Tibial artery (tissue), 4 donors: Measurements from ENCODE around the gene SLC25A21.

Source experiments
- DNase-seq, 2 donors: peaks; one replicate each; pipeline ENCODE4 v3.0.0-alpha.2; 2019
- H3K27ac ChIP-seq, 2 donors: fragments of 200-600 bp; sonication (generic) in 1 of 2; 1 replicate in 1 of 2; 2 replicates in 1 of 2; pipeline ENCODE4 v1.5.1; 2018 to 2019; ENCODE audit warnings: mild to moderate bottlenecking in 1 of 2
- H3K27me3 ChIP-seq, 2 donors: fragments of 200-600 bp; sonication (generic) in 1 of 2; one replicate each; pipeline versions ENCODE4 v1.5.1 to v1.6.0; 2016 to 2019
- H3K36me3 ChIP-seq, 3 donors: fragments of 200-600 bp; sonication (generic) in 2 of 3; one replicate each; pipeline ENCODE4 v1.5.1; 2016 to 2019; ENCODE audit warnings: mild to moderate bottlenecking in 2 of 3
- H3K4me1 ChIP-seq, 4 donors: fragments of 200-600 bp; sonication (generic) in 2 of 4; 1 replicate in 3 of 4; 2 replicates in 1 of 4; pipeline ENCODE4 v1.5.1; 2016 to 2019
- H3K4me3 ChIP-seq, 2 donors: fragments of 200-600 bp; sonication (generic) in 1 of 2; 1 replicate in 1 of 2; 2 replicates in 1 of 2; pipeline ENCODE4 v1.5.1; 2018 to 2019; ENCODE audit warnings: mild to moderate bottlenecking in 2 of 2
- H3K9me3 ChIP-seq, 3 donors: fragments of 200-600 bp; sonication (generic) in 1 of 3; one replicate each; pipeline ENCODE4 v1.5.1; 2016 to 2019
- intact Hi-C: fragments of 100-400 bp; cut with DNase I; formaldehyde crosslinking; loops from one replicate; pipeline ENCODE4 v1.15.0; 2023; ENCODE audit warnings: low total_unique reads
- TF ChIP-seq, protein P1 (sequence below), 2 experiments: fragments of 200-600 bp in 1 of 2; fragments of 450-650 bp in 1 of 2; IDR thresholded peaks; one replicate each; pipeline ENCODE4 v1.5.1; 2017 to 2019; ENCODE audit warnings: antibody characterized with exemption in 2 of 2, mild to moderate bottlenecking in 1 of 2, moderate library complexity in 1 of 2

SLC25A21 gene

DNA sequence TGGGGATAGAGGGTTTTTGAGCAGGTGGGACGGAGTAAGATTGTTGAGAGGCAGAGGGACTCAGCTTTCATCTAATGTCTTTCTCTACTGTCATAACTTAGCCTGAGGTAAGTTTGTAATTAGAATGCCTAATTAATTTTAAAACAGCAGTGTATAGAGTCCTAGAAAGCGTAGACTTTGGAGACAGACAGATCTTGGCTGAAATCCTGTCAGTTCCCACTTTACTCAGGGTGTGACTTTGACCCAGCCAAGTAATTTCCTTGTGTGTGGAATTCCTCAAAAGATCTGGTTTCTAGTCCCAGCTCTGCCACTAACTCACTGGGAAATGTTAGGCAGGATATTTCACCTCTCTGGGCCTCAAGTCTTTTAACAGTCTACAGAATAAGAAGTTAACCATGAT is 74.3 kb downstream of the SLC25A21 start:
- H3K27ac ChIP-seq = no peak overlapping the region
- TF ChIP-seq, protein P1, sequence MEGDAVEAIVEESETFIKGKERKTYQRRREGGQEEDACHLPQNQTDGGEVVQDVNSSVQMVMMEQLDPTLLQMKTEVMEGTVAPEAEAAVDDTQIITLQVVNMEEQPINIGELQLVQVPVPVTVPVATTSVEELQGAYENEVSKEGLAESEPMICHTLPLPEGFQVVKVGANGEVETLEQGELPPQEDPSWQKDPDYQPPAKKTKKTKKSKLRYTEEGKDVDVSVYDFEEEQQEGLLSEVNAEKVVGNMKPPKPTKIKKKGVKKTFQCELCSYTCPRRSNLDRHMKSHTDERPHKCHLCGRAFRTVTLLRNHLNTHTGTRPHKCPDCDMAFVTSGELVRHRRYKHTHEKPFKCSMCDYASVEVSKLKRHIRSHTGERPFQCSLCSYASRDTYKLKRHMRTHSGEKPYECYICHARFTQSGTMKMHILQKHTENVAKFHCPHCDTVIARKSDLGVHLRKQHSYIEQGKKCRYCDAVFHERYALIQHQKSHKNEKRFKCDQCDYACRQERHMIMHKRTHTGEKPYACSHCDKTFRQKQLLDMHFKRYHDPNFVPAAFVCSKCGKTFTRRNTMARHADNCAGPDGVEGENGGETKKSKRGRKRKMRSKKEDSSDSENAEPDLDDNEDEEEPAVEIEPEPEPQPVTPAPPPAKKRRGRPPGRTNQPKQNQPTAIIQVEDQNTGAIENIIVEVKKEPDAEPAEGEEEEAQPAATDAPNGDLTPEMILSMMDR (IDR thresholded peaks at IDR 0.05) = no peak

DNA sequence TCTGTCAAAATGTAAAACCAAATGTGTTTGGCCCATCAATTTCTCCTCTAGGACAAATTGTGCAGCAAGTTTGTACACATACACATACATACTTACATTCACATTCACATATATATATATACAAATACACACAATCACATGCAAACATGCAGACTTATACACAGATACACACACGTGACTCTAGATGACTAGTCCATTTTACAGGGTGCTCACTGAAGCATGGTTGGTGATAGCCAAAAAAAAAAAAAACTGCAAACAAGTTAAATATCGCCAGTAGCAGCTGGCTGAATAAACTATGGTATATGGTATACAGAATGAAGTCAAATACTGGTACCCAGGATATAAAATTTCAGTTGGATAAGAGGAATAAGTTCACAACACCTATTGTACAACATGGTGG is 77.9 kb downstream of the SLC25A21 start:
- intact Hi-C loops = no loop called here
- Histone ChIP-seq H3K27ac (no peak overlapping the region), H3K4me3 (no peak overlapping the region), H3K9me3 (no peaks in the 10 kb centered on the region), H3K4me1 (no peaks in the 10 kb centered on the region), H3K36me3 (no peaks in the 10 kb centered on the region), H3K27me3 (no peaks in the 10 kb centered on the region)
- TF ChIP-seq, protein P1 (IDR thresholded peaks at IDR 0.05) = no peak
- DNase-seq = no peak

More for the DNA sequence above, 74.3 kb downstream of the SLC25A21 start:
- no peaks in the 10 kb centered on the region for H3K27me3 ChIP-seq
- intact Hi-C loops = no loop called here
- no peaks in the 10 kb centered on the region for H3K36me3 ChIP-seq
- no peaks in the 10 kb centered on the region for H3K4me1 ChIP-seq
- H3K9me3 ChIP-seq = no peaks in the 10 kb centered on the region
- H3K4me3 ChIP-seq = no peak overlapping the region
- DNase-seq = no peak

DNA sequence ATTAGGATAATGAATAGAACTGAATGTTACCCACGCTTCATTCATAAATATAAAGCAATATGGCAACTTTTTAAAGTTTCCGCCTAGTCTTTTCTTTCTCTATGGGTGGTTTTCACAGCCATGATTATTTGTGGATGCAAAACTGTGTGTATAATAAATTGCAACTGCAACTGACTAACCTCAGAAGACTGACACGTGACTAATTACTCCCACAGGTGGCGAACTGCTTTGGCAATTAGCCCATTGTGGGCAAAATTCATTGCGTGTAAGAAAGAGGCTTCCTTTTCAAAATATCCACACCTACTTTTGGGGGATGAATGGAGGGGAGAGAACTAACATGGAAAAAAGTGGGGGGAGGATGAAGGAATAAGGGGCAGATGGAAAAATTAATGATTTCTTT is 79.0 kb downstream of the SLC25A21 start:
- no peaks in the 10 kb centered on the region for H3K36me3 ChIP-seq
- H3K4me1 ChIP-seq = no peaks in the 10 kb centered on the region
- TF ChIP-seq, protein P1 (IDR thresholded peaks at IDR 0.05) = no peak
- intact Hi-C loops = no loop called here
- H3K9me3 ChIP-seq = no peaks in the 10 kb centered on the region
- no peak overlapping the region for H3K27ac ChIP-seq
- no peaks in the 10 kb centered on the region for H3K27me3 ChIP-seq
- no peak overlapping the region for H3K4me3 ChIP-seq
- DNase-seq = no peak

DNA sequence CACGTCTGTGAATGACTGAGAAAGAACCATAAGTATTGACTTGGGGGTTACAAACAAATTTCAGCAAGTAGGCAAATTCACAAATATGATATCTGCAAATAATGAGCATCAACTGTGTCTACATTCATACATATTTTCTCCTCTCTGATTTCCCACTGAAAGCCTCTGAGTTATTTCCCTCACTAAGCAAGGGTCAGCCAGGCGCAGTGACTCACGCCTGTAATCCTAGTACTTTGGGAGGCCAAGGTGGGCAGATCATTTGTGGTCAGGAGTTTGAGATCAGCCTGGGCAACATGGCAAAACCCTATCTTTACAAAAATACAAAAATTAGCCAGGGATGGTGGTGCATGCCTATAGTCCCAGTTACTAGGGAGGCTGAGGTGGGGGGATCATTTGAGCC is 80.8 kb downstream of the SLC25A21 start:
- Histone ChIP-seq H3K27ac (no peak overlapping the region), H3K9me3 (no peaks in the 10 kb centered on the region), H3K4me3 (no peak overlapping the region), H3K4me1 (no peaks in the 10 kb centered on the region), H3K27me3 (no peaks in the 10 kb centered on the region), H3K36me3 (no peaks in the 10 kb centered on the region)
- intact Hi-C loops = no loop called here
- TF ChIP-seq, protein P1 (IDR thresholded peaks at IDR 0.05) = no peak
- no peak for DNase-seq

DNA sequence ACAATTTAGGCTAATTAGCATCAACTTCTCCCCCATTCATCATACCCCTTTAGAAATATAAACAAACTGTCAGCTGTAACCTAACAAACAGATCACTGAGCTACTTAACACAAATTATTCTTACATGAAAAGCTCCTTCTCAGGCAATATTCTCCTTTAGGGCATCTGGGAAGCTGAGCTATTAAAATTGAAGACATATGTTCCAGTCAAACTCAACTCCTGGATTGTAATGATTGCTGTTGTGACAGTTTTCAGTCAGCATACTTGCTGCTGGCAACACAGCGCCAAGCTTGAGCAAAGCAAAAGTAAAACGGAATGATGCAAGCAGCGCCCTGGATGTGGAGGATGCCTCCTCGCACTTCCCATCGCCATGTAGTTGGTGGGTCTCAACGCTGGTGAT is 82.4 kb downstream of the SLC25A21 start:
- no peaks in the 10 kb centered on the region for H3K9me3 ChIP-seq
- no peaks in the 10 kb centered on the region for H3K36me3 ChIP-seq
- no peaks in the 10 kb centered on the region for H3K4me1 ChIP-seq
- no peaks in the 10 kb centered on the region for H3K27me3 ChIP-seq
- DNase-seq = no peak
- H3K27ac ChIP-seq = no peak overlapping the region
- no peak overlapping the region for H3K4me3 ChIP-seq
- intact Hi-C loops = no loop called here
- TF ChIP-seq, protein P1 (IDR thresholded peaks at IDR 0.05) = no peak

DNA sequence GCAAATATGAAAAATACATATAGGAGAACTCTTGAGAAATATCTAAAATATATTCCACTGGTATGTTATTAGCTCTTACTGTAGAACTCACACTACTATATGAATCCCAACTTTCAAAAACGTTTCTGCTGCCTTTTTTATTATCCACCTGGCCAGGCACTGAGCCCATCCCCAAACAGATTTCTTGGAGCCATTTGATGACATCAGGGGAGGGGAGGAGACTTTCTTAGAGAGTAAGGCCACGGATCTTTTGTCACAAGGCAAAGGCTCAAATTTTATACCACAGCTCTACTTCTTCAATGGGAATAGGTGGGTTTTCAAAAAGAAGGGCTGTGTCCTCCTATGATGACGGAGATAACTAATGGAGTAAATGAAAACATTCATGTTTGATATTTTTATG is 83.0 kb downstream of the SLC25A21 start:
- Histone ChIP-seq H3K4me1 (no peaks in the 10 kb centered on the region), H3K27ac (no peak overlapping the region), H3K4me3 (no peak overlapping the region), H3K9me3 (no peaks in the 10 kb centered on the region), H3K27me3 (no peaks in the 10 kb centered on the region), H3K36me3 (no peaks in the 10 kb centered on the region)
- no peak for DNase-seq
- TF ChIP-seq, protein P1 (IDR thresholded peaks at IDR 0.05) = no peak
- intact Hi-C loops = no loop called here
